SKM-1 treated with dmso at 0.1 percent for 144 hours (cell line): ENCODE results near the gene MEMO1.
"Not testable (repeated sequence)": the region's sequence is repeated elsewhere in the genome, so short reads cannot be mapped to it uniquely, and the experiment has no call there.

ENCODE experiments used
- DNase-seq: peaks from one replicate; lab custom pipeline; 2025; ENCODE audit not compliant: unreplicated experiment; lab: John Stamatoyannopoulos, UW

Gene MEMO1

GRCh38 chr2:31998731-31999383, 12.0 kb downstream of the MEMO1 start:
- DNase-seq: no peak

GRCh38 chr2:31997653-31998052, 13.2 kb downstream of the MEMO1 start:
- DNase-seq: no peak

- no peak for DNase-seq
Measured at GRCh38 chr2:31996571-31997150, 14.1 kb downstream of the MEMO1 start.

GRCh38 chr2:31992934-31993333, 17.9 kb downstream of the MEMO1 start:
- DNase-seq: no peak

- no peak for DNase-seq
Measured at GRCh38 chr2:31992025-31992579, 18.7 kb downstream of the MEMO1 start.

- DNase-seq: no peak
Measured at GRCh38 chr2:31989946-31990345, 20.9 kb downstream of the MEMO1 start.

GRCh38 chr2:31987454-31988220, 23.2 kb downstream of the MEMO1 start:
- no peak for DNase-seq

GRCh38 chr2:31986906-31987305, 23.9 kb downstream of the MEMO1 start:
- DNase-seq: no peak

GRCh38 chr2:31983762-31984467, 26.9 kb downstream of the MEMO1 start:
- no peak for DNase-seq

GRCh38 chr2:31980674-31981356, 30.0 kb downstream of the MEMO1 start:
- peak; percentile 62 for DNase-seq

GRCh38 chr2:31979956-31980355, 30.9 kb downstream of the MEMO1 start:
- no peak for DNase-seq

GRCh38 chr2:31979018-31979417, 31.8 kb downstream of the MEMO1 start:
- no peak for DNase-seq

- no peak for DNase-seq
Measured at GRCh38 chr2:31978436-31978835, 32.4 kb downstream of the MEMO1 start.

- no peak for DNase-seq
Measured at GRCh38 chr2:31973665-31974064, 37.1 kb downstream of the MEMO1 start.

- no peak for DNase-seq
Measured at GRCh38 chr2:31972059-31972458, 38.7 kb downstream of the MEMO1 start.

GRCh38 chr2:31969178-31969577, 41.6 kb downstream of the MEMO1 start:
- no peak for DNase-seq

- no peak for DNase-seq
Measured at GRCh38 chr2:31967790-31968189, 43.0 kb downstream of the MEMO1 start.

GRCh38 chr2:31966402-31966801, 44.4 kb downstream of the MEMO1 start:
- DNase-seq: not testable (repeated sequence)

- no peak for DNase-seq
Measured at GRCh38 chr2:31965094-31965493, 45.7 kb downstream of the MEMO1 start.

GRCh38 chr2:31962757-31963361, 47.9 kb downstream of the MEMO1 start:
- no peak for DNase-seq
